HG03571 (cell line): ENCODE data around the gene CSGALNACT2.
"Not testable (repeated sequence)": the region's sequence is repeated elsewhere in the genome, so short reads cannot be mapped to it uniquely, and the experiment has no call there.

Experiments
- ATAC-seq: cut with Tn5 transposase; IDR thresholded peaks from one replicate; pipeline ENCODE4 v1.9.1; 2021; ENCODE audit not compliant: unreplicated experiment

The CSGALNACT2 gene

DNA sequence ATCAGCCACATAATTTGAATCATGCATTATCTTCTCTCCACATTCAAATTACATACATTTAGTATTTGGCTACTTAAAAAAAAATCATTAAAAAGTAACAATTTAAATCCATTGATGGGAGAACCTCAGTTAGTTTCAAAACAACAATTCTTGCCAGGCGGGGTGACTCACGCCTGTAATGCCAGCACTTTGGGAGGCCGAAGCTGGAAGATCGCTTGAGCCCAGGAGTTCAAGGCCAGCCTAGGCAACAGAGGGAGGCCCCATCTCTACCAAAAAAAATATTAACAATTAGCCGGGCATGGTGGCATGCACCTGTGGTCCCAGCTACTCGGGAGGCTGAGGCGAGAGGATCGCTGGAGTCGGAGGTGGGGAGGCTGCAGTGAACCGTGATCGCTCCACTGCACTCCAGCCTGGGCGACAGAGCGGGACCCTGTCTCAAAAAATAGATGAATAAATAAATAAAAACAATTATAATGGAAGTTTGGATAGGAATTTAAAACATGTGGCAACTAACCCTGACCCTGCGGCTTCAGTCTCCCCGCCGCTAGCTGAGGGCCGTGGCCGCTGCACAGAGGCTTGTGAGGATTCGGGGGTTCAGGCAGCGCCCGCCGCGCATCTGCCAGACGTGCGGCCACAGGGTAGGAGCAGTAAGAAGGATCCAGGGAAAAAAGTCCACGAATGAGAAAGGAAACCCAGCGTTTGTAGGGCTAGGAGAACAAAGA is 1.1 kb upstream of the CSGALNACT2 start:
- no peak for ATAC-seq

DNA sequence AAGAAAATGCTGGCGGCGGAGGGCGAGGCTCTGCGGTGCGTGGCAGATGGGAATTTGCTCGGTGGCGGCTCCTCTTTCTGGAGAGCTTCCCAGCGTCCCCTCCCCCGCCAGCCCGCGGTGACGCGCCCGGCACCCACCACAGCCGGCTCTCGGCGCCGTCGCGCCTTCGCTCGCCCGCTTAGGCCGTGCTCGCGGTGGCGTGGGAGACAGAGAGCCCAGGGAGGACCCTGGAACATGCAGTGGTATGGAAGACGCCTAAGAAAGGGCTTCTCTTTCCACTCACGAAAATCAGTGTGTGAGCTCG is 576 bp upstream of the CSGALNACT2 start:
- peak; percentile 19 for ATAC-seq

DNA sequence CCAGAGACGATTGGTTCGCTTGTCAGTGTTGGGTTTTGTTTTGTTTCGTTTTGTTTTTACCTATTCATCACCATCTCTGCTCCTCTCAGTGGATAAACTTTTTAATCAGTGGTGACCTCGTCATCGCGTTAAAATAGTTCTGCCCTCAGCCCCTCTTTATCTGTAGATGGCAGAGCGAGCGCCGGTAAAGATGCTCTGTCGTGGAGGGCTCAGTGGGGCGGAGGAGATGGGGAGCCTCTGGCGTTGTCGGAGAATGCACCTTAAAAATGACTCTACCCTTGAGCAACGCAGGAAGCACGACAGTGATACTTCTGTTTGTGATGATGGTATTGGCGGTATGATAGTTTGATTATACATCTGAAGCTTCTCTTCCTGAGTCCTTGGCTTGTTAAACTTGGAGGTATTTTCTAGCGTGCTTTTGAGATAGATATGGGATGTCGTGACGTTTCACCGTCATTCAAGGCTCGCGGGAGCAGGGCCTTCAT is 554 bp downstream of the CSGALNACT2 start:
- ATAC-seq = peak; percentile 27

DNA sequence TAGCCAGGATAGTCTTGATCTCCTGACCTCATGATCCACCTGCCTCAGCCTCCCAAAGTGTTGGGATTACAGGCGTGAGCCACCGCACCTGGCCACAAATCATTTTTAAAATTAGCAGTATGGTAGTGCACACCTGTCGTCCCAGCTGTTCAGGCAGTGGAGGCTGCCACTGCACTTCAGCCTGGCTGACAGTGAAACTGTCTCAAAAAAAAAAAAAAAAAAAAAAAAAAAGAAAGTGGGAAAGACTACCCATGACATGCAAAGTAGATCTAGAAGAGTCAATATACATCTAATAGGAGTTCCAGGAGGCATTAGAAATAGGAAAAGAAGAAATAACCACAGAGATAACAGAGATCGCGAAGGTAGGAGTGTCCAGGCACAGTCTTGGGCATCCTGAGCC is 3.2 kb downstream of the CSGALNACT2 start:
- no peak for ATAC-seq

DNA sequence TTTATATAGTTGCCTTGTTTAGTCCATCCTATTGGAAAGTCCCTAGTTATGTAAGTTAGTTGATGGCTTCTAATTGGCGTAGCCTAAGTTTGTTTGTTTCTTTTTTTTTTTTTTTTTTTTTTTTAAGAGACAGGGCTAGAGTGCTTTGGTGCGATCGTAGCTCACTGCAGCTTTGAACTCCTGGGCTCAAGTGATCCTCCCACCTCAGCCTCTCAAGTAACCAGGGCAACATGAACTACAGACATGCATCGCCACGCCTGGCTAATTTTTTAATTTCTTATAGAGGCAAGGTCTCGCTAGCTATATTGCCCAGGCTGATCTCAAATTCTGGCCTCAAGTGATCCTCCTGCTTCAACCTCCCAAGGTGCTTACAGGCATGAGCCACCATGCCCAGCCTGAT is 7.1 kb downstream of the CSGALNACT2 start:
- no peak for ATAC-seq

DNA sequence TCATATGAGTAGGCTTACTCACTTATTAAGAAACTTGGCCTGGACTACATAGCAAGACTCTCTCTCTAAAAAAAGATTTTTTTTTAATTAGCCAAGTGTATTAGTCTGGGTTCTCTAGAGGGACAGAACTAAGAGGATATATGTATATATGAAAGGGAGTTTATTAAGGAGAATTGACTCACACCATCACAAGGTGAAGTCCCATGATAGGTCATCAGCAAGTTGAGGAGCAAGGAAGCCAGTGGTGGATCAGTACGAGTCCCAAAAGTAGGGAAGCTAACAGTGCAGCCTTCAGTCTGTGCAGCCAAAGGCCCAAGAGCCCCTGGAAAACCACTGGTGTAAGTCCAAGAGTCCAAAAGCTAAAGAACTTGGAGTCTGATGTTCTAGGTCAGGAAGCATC is 7.7 kb downstream of the CSGALNACT2 start:
- not testable (repeated sequence) for ATAC-seq

DNA sequence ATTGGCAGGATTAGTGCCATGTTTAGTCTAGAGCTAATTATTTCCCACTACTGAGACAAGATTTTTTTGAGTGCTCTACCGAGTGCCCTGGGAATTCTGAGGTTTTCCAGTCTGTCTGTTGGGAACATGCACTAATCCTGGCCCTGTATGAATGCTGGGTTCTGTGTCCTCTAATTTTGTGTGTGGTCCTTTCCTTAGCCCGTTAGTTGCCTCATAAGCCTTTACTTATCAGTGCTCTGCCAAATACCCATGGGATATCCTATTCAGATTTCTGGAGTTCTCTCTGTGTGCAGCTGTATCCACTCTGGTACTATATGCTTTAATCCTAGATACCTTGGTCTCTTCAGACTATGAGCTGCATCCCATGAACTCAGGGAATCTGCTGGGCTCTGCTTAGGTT is 13.1 kb downstream of the CSGALNACT2 start:
- no peak for ATAC-seq

DNA sequence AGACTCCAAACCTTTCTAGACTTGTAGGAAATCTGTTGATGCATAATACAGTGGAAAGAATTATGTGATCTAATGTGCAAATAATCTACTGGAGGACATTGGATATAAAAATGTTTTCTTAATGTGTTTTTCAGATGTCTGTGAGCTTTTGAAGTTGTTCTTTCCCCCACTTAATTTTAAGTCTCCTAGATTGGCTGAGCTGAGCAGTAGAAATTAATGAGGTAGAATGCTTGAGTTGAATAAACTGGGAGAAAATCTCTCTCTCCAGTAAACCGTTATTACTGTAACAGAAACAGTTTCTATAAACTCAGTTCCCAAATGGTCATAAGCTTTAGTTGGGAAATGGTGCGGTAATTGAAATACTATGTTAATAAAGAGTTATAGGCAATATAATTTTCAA is 15.7 kb downstream of the CSGALNACT2 start:
- ATAC-seq = no peak

DNA sequence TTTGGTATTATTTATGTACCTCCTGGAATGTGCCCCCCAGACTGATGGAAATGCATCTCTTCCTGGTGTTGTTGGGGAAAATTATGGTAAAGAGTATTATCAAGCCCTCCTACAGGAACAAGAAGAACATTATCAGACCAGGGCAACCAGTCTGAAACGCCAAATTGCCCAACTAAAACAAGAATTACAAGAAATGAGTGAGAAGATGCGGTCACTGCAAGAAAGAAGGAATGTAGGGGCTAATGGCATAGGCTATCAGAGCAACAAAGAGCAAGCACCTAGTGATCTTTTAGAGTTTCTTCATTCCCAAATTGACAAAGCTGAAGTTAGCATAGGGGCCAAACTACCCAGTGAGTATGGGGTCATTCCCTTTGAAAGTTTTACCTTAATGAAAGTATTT is 17.0 kb downstream of the CSGALNACT2 start:
- ATAC-seq = no peak

DNA sequence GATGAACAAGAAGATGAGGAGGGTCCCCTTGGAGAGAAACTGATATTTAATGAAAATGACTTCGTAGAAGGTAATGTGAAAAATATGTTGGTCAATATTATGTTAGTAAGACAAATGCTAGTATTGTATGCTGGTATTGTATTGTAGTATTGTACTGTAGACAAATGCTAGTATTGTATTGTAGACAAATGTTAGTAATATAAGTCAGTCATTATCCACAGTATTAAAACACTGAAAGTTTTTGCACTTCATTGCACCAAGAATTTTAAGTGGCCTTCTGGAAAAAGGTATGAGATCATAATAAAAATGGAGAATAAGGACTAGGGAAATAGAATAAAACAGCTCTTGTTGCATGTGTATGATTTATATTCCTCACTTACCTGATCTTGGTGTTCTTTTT is 17.5 kb downstream of the CSGALNACT2 start:
- ATAC-seq = no peak

DNA sequence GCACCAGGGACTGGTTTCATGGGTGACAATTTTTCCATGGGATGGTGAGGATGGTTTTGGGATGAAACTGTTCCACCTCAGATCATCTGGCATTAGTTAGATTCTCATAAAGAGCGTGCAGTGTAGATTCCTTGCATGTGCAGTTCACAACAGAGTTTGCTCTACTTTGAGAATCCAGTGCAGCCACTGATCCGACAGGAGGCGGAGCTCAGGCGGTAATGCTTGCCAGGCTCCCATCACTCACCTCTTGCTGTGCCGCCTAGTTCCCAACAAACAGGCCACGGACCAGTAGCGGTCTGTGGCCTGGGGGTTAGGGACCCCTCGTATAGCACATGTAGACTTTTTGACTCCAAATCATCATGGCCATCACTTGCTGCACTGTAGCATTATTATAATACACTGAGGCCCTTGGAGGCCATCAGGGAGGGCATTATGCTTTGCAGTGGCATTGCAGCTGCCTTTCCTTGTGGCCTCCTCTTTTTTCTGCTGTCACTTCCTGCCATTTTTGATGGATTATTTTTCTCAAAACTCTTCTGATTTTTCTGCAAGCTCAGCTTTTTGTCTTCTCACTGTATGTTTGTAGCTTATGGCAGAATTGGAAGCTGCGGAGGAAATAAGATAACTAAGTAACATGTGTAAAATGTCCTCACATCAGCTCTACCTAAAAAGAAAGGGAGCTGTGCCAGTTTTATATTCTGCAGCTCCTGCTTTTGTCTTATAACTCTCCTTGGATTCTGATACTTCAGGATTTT is 18.5 kb downstream of the CSGALNACT2 start:
- no peak for ATAC-seq

DNA sequence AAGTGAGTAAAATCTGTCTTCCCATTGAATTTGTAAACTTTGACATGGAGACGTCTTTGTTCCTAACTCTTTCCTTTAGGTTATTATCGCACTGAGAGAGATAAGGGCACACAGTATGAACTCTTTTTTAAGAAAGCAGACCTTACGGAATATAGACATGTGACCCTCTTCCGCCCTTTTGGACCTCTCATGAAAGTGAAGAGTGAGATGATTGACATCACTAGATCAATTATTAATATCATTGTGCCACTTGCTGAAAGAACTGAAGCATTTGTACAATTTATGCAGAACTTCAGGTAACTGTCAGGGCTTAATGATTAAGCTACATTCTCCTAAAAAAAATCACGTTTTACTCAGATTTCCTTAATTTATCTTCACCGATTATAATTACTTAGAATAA is 20.4 kb downstream of the CSGALNACT2 start:
- ATAC-seq = no peak

DNA sequence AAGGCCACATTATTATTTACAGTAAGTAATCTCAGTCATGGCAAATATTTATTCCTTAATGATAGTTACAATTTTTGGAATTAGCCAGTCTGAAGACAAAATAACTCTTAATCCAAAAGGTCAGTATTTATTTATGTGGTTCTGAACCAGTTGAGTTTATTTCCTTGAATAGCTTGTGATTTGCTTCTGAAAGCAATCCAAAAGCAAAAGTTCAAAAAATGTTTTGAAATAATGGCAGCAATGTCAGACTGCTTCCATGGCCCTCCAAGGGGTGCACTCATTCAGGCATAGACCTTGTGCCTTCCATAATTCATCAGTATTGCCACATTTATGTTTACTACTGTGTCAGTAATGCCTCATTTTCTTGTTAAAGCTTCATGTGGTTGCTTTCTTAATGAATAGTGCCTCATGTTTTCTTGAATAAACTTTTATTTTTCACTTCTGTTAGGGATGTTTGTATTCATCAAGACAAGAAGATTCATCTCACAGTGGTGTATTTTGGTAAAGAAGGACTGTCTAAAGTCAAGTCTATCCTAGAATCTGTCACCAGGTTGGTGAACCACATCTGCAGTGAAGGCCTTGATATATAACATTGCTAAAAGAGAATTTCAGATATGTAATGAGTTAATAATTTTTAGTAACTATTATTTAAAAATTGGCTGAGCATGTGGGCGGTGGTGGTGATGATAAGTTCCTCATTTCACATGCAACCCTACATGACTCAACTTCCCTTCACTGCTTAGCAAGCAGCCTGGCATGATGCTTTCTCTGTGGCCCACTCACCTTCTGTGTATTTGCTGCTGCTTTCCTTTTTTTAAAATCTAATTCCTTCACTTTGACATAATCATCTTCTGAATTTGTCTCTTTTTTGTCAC is 22.0 kb downstream of the CSGALNACT2 start:
- peak; percentile 67 for ATAC-seq

DNA sequence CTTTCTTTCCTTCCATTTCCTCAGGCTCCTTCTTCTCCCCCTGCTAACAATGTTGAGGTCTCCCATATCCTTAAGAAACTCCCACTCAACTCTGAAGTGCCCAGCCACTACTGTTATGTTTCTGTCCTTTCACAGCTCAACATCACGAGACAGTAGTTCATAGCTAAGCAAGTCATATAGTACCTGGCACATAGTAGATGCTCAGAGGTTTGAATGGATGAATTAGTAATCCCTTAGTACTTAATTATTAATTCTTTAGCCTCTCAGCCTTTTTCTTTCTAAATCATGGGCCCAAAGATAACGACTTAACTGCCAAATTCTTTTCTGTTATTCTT is 22.6 kb downstream of the CSGALNACT2 start:
- ATAC-seq = peak; percentile 86

DNA sequence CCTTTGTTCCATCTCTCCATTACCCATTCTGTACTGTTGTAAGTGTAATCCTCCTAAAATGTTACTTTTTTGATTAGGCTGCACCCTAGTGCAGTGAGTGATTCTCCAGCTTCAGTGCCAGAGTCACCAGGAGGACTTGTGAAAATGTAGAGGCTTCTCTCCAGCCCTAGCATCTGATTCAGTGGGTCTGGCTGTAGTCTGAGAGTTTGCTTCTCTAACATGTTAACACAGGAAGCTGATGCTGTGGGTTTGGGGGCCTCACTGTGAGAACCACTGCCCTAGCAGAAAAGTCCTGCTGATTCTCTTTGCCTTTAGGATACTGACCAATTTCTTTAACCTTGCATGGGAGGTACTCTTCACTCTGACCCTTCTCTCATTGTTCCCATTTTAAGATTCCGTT is 24.4 kb downstream of the CSGALNACT2 start:
- ATAC-seq = no peak

DNA sequence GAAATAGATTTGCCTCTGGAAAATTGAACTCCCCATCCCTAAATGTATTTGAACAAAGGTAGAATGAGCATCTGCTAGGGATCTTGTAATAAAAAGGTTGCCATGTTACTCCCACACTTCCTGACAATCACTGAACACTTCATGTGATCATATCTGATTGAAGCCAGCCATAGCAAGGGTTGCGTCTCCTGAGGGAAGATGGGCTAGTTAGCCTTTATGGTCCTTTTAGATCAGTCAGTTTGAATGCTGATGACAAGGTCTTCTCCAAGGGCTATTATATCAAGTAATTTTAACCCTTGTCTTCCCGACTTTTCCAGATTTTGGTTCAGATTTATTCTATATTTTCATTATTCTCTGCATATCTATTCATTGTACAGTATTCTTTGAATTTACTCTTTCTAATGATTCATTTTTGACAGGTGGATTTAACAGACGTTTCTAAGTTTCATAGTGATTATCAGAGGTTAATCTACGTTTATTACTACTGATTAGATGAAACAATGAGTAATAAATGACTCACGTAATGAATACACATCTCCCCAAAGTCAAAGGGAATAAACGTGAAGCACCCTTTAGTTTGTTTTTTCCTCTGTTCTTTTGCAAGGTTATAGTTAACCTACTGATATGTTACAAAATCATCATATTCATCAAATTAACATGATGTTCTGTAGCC is 28.1 kb downstream of the CSGALNACT2 start:
- no peak for ATAC-seq

DNA sequence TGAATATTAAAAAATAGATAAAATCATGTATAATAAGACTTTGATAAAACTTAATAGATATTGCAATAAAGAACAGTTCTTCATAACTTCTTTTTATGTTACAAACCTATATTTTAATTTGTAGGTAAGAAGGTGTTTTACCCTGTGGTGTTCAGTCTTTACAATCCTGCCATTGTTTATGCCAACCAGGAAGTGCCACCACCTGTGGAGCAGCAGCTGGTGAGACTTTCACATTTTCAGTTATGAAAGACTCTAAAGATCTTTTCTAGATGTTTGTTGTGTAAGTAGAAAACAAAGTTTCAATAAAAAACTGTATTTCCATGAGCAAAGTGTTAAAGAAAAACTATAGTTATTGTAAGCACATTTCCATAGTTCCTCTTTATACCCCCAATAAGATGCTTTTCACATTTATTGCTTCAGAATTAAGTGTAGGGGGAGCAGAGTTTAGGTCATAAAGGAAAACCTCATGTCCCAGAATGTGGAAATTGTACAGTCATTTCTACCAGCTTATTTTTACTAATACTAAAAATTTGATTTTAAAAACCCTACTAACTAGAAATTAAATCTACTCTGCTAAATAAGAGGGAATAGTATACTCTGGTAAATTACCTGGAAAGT is 28.7 kb downstream of the CSGALNACT2 start:
- ATAC-seq = no peak

DNA sequence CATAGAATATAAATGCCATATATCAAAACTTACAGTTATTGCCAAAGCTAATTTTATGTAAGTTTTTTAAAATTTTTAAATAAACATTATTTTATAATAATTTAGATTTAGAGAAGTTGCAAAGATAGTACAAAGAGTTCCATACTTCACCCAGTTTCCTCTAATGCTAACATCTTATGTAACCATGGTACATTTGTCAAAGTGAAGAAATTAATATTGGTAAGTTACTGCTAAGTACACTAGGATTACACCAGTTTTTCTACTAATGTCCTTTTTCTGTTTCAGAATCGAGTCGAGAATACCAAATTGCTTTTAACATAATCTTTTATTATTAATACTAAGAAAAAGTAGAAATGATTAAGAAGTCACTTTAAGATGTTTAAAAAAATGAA is 29.2 kb downstream of the CSGALNACT2 start:
- no peak for ATAC-seq

DNA sequence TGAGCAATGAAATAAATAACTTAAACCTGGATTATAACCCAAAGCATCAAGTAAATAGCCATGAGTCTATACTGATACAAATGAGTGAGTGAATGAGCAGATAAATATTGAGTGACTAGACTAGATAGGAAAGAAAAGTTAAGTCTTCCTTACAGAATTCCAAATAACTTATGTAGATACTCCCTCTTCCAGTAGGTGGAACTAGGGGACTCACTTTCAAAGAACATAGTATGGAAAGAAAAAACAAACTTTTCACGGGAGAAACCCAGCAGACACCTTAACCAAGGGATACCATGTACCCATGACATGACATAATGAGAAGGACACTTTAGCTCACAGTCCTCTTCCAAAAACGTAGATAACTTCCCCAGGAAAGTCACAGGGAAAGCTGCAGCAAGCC is 32.2 kb downstream of the CSGALNACT2 start:
- ATAC-seq = no peak

DNA sequence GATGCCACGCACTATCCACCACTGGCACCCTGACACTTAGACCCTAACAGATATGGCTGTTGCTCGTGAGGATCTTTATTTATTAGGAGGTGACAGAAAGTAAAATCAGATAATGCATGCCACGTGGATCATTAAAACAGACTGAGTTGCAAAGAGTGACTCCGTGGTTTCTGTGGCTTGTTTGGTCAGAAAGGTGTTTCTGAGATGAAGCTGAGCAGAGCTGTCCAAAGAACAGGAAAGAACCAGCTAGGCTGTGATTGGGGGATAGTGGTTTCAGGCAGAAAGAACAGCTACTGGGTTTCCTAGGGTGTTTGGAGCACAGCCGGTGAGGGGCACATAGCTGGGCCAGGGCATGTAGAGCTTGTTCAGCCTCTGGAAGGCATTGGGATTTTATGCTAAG is 34.4 kb downstream of the CSGALNACT2 start:
- no peak for ATAC-seq

DNA sequence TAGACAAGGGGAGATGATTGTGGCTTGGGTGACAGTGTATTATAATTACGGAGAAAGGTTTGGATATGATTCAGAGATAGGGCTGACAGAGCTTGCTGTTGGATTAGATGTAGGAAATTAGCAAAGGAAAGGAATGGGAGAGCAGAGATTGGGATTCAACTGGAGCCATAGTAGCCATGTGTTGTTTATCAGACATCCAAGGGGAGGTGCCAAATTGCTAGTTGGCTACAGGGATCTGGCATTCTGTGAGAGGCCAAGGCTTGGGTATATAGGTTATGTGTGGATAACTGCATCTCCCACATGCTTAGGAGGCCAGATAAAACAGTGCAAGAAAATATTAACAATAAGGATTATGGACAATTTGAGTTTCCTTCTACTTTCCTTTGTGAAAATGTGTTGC is 34.9 kb downstream of the CSGALNACT2 start:
- no peak for ATAC-seq
